ENCODE measurements around the gene PKP2.

- TF ChIP-seq POLR2A (IDR thresholded peaks at IDR 0.05) (no peak), CTCF (IDR thresholded peaks at IDR 0.05) (no peak), POLR2AphosphoS5 (IDR thresholded peaks at IDR 0.05) (no peak)
Observed at GRCh38 chr12:32893043-32893442, 3.5 kb downstream of the PKP2 start.

Data from prostate gland (tissue), 2 donors.